KMS-11 (cell line): ENCODE data around the gene ALPI.

Experiments used
- H2AFZ ChIP-seq: fragments of 200-600 bp; sonication (generic); 2 replicates; pipeline ENCODE4 v1.6.1; 2016; ENCODE audit warnings: antibody characterized with exemption, mixed run types, low read depth
- H3K27ac ChIP-seq: fragments of 200-600 bp; sonication (generic); 2 replicates; pipeline ENCODE4 v1.6.1; 2016; ENCODE audit warnings: mild to moderate bottlenecking, mixed run types
- H3K27me3 ChIP-seq: fragments of 200-600 bp; sonication (generic); 2 replicates; pipeline ENCODE4 v1.6.1; 2017; ENCODE audit warnings: mild to moderate bottlenecking, low read depth, mixed run types, moderate library complexity; ENCODE audit not compliant: insufficient read depth
- H3K36me3 ChIP-seq: fragments of 200-600 bp; sonication (generic); 2 replicates; pipeline ENCODE4 v1.6.1; 2017; ENCODE audit warnings: mild to moderate bottlenecking, mixed run types; ENCODE audit not compliant: insufficient read depth
- H3K4me1 ChIP-seq: fragments of 200-600 bp; sonication (generic); 2 replicates; pipeline ENCODE4 v1.6.1; 2016; ENCODE audit warnings: mild to moderate bottlenecking, low read depth, mixed run types; ENCODE audit not compliant: poor library complexity, severe bottlenecking
- H3K4me2 ChIP-seq: fragments of 200-600 bp; sonication (generic); 2 replicates; pipeline ENCODE4 v1.7.0; 2016; ENCODE audit warnings: mild to moderate bottlenecking, mixed run types
- H3K4me3 ChIP-seq: fragments of 200-600 bp; sonication (generic); IDR thresholded peaks from 2 replicates; pipeline ENCODE4 v1.6.1; 2017; ENCODE audit warnings: low read depth, low read length, mixed read lengths; ENCODE audit not compliant: insufficient read depth
- H3K79me2 ChIP-seq: fragments of 200-600 bp; sonication (generic); 2 replicates; pipeline ENCODE4 v1.6.1; 2016; ENCODE audit warnings: low read depth, mixed run types; ENCODE audit not compliant: insufficient read depth
- H3K9ac ChIP-seq: fragments of 200-600 bp; sonication (generic); 2 replicates; pipeline ENCODE4 v1.6.1; 2016; ENCODE audit warnings: mild to moderate bottlenecking, mixed run types
- H4K20me1 ChIP-seq: fragments of 200-600 bp; sonication (generic); 2 replicates; pipeline ENCODE4 v1.6.1; 2016; ENCODE audit warnings: mild to moderate bottlenecking, mixed run types; ENCODE audit not compliant: insufficient read depth
- TF ChIP-seq, protein P1 (sequence below): fragments of 200-600 bp; sonication (generic); conservative IDR thresholded peaks from 2 replicates; pipeline ENCODE4 v1.6.1; 2017; ENCODE audit warnings: low read depth, mild to moderate bottlenecking, antibody characterized with exemption, low read length, moderate library complexity, mixed read lengths

The ALPI gene

DNA sequence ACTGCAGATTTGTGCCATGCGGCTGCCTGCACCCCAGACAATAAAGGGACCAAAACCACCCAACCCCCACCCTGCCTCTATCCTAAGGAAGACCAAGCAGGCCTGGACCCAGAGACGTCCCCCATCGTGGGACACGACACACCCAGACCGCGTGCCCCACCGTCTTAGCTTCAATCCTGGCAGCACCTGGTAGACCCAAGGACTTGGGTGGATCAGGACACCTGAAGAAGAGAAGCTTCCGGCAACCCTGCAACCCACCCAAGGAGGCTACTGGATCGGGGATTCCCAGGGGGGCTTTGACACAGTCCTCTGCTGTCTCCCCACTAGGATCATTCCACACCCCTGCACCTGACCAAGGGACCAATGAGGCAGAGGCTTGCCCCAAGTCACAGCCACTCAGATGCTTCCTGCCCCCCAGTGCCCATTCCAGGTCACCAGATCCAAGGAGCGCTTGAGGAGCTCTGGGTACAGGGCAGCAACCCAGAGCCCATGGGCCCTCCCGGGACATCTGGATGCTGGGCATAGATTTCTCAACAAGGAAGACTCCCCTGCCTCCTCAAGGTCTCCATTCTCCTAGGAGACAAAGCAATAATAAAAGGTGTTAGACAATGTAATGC lies 3.6 kb downstream of the ALPI start:
- Histone ChIP-seq H3K79me2 (no peaks in the 10 kb centered on the region), H2AFZ (no peak overlapping the region), H3K9ac (no peak overlapping the region), H4K20me1 (no peaks in the 10 kb centered on the region), H3K4me3 (no peak overlapping the region), H3K36me3 (no peaks in the 10 kb centered on the region), H3K4me2 (no peak overlapping the region), H3K4me1 (no peaks in the 10 kb centered on the region), H3K27ac (no peak overlapping the region), H3K27me3 (no peaks in the 10 kb centered on the region)
- TF ChIP-seq, protein P1, sequence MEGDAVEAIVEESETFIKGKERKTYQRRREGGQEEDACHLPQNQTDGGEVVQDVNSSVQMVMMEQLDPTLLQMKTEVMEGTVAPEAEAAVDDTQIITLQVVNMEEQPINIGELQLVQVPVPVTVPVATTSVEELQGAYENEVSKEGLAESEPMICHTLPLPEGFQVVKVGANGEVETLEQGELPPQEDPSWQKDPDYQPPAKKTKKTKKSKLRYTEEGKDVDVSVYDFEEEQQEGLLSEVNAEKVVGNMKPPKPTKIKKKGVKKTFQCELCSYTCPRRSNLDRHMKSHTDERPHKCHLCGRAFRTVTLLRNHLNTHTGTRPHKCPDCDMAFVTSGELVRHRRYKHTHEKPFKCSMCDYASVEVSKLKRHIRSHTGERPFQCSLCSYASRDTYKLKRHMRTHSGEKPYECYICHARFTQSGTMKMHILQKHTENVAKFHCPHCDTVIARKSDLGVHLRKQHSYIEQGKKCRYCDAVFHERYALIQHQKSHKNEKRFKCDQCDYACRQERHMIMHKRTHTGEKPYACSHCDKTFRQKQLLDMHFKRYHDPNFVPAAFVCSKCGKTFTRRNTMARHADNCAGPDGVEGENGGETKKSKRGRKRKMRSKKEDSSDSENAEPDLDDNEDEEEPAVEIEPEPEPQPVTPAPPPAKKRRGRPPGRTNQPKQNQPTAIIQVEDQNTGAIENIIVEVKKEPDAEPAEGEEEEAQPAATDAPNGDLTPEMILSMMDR = no peak

DNA sequence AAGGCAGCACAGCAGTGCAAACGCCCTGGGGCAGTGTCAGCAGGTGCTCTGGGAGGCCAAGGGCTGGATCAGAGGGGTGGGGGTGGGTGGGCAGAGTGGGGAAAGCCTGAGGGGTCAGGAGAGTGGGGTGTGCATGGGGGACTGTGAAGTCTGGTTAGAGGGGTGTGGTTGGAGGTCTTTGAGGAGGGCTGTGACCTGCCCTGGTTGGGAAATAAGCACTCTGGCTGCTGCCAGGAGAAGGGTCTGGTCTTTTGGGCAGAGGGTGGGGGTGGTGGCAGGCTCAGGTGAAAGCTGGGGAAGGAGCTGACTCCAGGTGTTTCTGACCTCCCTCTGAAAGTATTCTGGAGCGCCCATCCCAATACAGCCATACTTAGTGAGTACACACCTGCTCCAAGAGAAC lies 4.2 kb downstream of the ALPI start:
- Histone ChIP-seq H3K36me3 (no peaks in the 10 kb centered on the region), H3K27me3 (no peaks in the 10 kb centered on the region), H3K79me2 (no peaks in the 10 kb centered on the region), H3K4me1 (no peaks in the 10 kb centered on the region), H3K4me3 (no peak overlapping the region), H2AFZ (no peak overlapping the region), H3K27ac (no peak overlapping the region), H3K9ac (no peak overlapping the region), H4K20me1 (no peaks in the 10 kb centered on the region), H3K4me2 (no peak overlapping the region)
- TF ChIP-seq, protein P1 = no peak

DNA sequence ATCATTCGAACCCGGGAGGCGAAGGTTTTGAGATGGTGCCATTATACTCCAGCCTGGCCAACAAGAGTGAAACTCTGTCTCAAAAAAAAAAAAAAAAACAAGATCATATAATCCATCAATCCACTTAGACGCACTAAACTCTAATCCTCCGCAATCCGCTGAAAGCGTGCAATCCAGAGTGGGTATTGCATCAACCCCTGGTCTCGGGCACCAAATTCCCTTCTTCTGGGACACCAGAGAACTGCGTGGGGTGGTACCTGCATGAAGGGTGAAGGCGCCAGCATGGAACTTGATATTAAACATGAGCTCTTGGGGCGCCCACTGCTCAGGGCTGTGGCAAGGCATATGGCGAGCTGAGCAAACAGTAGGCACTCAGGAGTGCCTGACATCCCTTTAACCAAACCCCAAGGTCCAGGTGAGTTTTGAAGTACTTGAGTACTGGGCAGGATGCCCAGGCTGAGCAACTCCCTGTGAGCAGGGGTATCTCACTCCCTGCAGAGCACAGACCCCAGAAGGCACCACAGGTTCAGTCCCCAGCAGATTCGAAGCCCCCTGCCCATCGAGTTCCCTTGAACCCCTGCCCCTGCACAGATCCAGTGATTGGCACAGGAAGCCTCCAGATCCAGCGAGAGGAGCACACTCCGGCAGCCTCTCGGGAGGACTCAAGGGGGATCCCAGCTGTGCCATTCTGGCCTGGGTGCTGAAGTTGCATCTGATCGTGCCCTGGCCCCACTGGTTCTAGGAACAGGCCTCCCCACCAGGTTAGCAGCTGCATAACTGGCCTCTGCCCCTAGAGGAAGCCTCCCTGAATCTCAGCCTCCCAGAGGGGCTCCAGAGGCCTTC lies 8.0 kb downstream of the ALPI start:
- no peak overlapping the region for H3K27ac ChIP-seq
- H3K79me2 ChIP-seq = no peaks in the 10 kb centered on the region
- no peak overlapping the region for H3K4me2 ChIP-seq
- no peaks in the 10 kb centered on the region for H3K36me3 ChIP-seq
- H2AFZ ChIP-seq = no peak overlapping the region
- no peak overlapping the region for H3K4me3 ChIP-seq
- TF ChIP-seq, protein P1 = no peak
- no peaks in the 10 kb centered on the region for H3K4me1 ChIP-seq
- H3K27me3 ChIP-seq = 0 out of 2 replicates have a peak, but pooled peaks cover 3% of the 10 kb centered on the region
- H4K20me1 ChIP-seq = no peaks in the 10 kb centered on the region
- no peak overlapping the region for H3K9ac ChIP-seq

DNA sequence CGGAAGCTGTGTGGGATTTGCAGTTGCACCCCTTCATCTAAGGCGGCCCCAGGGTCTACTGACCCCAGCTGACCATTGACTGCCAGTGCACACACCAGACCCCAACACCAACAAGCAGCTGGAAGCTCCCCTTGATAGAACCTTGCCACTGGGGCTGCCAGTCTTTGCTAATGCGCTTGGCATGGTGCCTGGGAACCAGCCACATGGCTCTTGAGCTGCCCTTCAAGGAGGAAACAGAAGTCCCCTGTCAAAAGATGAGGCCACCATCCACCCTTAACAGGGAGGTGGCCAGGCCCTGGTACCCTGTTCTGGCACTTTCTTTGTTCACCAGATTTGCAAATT lies 8.6 kb downstream of the ALPI start:
- Histone ChIP-seq H3K27me3 (0 out of 2 replicates have a peak, but pooled peaks cover 3% of the 10 kb centered on the region), H3K79me2 (no peaks in the 10 kb centered on the region), H3K4me3 (no peak overlapping the region), H3K36me3 (no peaks in the 10 kb centered on the region), H3K4me2 (no peak overlapping the region), H3K9ac (no peak overlapping the region), H4K20me1 (no peaks in the 10 kb centered on the region), H2AFZ (no peak overlapping the region), H3K4me1 (no peaks in the 10 kb centered on the region), H3K27ac (no peak overlapping the region)
- TF ChIP-seq, protein P1 = no peak
